Hematopoietic multipotent progenitor cell treated with erythropoietin and hydrocortisone succinate and interleukin-3 and kit ligand, for 6 days (in vitro differentiated cells): Measurements from ENCODE around the gene VPS16.
"Not testable (repeated sequence)": the region's sequence is repeated elsewhere in the genome, so short reads cannot be mapped to it uniquely, and the experiment has no call there.

Experiments
- DNase-seq: peaks from one replicate; pipeline ENCODE4 v3.0.0-alpha.2; 2015

Gene VPS16

DNA sequence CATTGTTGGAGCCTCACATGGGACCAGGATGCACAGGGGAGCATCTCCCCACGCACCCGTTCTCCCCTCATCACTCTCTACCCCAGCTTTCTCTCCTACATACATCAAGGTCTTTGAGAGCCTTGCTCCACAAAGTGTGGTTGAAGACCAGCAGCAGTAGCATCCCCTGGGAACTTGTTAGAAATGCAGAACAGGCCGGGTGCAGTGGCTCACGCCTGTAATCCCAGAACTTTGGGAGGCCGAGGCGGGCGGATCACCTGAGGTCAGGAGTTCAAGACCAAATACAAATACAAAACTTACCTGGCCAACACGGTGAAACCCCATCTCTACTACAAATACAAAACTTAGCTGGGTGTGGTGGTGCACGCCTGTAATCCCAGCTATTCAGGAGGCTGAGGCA, 32.6 kb upstream of the VPS16 start:
- not testable (repeated sequence) for DNase-seq

DNA sequence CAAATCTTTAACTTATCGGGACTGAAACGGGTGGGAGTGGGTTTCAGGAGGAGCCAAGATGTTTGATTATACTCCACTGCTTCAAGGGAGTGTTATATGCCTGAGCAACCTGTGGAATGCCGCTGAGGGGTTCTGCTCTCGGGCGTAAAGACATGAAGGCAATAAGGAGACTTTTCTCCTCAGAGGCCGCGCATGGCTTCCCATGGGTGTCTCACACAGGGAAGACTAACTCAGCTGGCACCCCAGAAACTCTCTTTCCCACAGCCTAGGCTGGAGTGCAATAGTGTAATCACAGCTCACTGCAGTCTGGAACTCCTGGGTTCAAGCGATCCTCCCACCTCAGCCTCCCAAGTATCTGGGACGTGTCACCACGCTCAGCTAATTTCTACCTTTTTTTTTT, 30.9 kb upstream of the VPS16 start:
- no peak for DNase-seq

DNA sequence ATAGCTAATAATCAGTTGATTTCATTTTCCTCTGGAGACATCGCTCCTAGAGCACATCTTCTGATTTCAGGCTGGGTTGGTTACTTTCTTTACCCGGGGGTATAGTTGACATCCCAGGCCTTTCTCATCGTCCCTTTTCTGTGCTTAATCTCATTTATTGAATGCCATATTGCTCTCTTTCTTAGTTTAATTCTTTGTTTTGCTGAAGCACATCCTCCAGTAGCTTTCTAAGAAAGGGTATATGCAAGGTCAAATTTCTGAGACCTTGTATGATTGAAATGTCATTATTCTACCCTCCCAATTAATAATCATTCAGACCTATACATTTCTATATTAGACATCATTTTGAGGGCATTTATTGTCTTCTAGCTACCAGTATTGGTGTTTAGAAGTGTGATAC, 28.4 kb upstream of the VPS16 start:
- DNase-seq: no peak

DNA sequence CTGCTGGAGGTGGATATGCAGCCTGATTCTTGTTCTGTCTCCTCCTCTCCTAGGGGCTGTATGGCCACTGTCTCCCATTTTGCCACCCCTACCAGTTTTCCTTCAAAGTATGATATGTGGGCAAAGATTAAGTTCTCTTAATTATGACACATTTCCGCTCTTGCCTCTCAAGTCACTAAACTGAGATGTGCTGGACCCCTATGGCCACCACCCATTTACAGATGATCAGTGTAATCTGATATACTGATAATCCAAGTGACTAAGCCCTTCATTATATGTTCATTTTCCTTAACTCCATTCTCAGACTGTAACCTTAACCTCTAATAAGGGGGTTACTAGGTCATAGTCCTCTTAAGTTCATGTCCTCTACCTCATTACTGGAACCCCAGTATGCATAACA, 26.5 kb upstream of the VPS16 start:
- no peak for DNase-seq

DNA sequence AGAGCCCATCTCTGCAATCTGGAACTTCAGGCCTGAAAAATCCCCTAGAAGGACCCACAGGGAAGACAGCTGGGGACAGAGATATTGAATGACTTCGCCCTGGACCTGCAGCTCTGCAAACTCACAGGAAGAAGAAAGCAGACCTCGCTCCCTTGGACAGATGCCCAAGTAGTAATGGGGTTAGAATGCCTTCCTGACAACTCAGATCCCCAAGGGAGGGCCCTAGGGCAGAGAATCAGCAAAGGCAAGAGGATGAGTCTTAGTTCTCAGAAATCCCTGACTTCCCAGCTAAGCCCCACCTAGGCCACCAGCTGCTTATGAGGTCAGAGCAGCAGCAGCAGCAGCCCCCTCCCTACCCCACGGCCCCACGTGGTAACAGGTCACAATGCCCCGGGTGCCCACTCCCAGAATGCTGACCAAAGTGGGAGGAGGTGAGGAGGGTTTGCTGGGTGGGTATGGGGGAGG, 25.9 kb upstream of the VPS16 start, which contains the start of gene C20orf141:
Gene C20orf141 (plus strand): TSS at position 401 of the 465 bp plus-strand sequence. CDS start 198 bp downstream, outside the sequence.
- peak; percentile 65 for DNase-seq

DNA sequence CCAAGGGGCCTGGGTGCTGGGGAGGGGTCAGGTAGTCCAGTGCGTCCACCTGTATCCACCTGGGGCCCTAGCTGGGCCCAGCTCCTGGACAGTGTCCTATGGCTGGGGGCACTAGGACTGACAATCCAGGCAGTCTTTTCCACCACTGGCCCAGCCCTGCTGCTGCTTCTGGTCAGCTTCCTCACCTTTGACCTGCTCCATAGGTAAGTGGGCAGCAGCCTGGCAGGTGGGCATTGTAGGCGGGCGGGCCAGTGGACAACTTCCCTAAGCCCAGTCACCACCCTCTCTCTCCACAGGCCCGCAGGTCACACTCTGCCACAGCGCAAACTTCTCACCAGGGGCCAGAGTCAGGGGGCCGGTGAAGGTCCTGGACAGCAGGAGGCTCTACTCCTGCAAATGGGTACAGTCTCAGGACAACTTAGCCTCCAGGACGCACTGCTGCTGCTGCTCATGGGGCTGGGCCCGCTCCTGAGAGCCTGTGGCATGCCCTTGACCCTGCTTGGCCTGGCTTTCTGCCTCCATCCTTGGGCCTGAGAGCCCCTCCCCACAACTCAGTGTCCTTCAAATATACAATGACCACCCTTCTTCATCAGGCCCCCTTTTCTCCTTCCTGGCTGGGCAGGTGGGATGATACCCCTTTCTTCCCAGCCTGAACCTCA, 25.2 kb upstream of the VPS16 start:
- no peak for DNase-seq

DNA sequence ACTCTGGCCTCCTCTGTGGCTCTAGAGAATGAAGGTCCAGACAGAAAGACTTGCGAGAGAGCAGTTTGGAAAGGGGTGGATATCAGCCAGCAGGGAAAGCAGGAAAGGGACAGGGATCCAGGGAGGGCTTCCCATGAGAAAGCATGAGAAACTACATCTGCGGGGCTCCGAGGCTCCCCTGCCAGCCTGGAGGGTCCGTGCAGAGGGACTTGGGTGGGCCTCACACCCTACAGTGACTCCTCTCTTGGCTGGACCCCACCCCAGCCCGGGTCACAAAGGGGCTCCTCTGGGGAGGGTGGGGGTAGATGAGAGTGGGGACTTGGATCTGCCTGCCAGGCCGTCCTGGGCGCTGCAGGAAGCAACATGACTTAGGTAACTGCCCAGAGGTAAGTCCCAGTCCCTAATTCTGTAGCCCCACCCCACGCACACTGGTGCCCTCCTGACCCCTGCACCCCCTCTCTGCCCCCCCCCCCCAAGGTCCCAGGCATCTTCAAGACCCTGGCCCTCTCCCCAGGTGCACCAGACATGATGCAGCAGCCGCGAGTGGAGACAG, 24.4 kb upstream of the VPS16 start, which contains the start of gene TMEM239:
Gene TMEM239 (plus strand): TSS at position 335 of the 553 bp plus-strand sequence. CDS start 191 bp downstream, at position 526.
- DNase-seq: no peak

DNA sequence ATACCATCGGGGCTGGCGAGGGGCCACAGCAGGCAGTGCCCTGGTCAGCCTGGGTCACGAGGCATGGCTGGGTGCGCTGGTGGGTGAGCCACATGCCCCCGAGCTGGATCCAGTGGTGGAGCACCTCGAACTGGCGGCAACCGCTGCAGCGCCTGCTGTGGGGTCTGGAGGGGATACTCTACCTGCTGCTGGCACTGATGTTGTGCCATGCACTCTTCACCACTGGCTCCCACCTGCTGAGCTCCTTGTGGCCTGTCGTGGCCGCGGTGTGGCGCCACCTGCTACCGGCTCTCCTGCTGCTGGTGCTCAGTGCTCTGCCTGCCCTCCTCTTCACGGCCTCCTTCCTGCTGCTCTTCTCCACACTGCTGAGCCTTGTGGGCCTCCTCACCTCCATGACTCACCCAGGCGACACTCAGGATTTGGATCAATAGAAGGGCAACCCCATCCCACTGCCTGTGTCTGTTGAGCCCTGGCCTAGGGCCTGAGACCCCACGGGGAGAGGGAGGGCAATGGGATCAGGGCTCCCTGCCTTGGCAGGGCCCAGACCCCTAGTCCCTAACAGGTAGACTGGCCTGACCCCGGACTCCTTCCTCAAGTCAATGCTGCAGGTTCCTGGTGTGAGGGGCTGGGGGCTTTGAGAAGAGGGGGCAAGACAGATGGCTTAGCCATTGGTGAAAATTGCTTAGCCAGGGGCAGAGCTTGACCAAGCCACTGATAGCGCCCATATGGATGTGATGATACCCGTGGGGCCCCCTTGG, 23.8 kb upstream of the VPS16 start:
- no peak for DNase-seq

DNA sequence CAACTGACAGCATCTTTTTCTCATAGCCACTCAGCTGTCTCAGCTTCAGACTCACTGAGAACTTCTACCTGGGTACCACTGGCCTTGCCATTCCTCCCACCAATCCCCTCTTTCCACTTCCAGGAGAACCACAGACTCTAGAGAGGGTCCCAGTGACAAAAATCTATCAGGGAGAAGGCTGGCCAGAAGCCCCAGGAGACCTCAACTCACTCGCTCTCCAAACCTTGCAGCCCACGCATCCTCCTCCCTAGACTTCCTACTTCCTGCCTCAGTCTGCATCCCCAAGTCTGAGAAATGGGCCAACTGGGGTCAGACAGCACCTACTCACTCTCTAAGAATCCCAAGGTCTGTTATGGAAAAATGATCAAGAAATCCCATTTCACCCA, 23.2 kb upstream of the VPS16 start:
- no peak for DNase-seq

DNA sequence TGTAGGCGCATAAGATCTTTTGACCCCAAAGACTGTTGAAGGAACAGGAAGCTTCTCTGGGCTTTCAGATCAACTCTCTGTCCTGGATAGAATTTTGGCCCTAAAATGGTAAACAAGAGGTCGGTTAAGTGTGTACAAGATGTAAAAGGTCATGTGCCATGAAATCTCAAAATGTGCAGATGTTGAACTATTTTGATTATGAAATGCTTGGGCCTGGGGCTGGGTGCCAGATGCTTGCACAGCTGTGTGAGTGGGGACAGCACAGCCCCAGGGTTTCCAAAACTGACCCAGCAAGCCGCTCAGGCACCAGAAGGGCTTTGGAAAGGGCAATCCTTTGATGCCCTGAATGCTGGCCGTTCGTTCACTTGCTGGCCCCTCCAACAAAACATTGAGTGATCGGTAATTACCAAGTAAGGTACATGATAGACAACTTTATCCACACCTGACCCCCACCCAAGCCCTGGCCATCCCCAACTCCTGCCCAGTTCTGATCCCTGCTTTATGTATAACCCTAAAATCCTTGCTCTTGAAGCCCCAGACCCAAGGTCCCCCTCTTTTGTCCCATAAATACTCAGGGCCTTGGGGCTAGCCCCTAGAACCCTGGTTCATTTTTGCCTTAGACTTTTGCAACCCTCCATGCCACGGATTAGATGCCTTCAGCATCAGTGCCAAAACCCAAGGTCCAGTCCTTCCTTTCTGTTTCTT, 22.5 kb upstream of the VPS16 start:
- DNase-seq: no peak

DNA sequence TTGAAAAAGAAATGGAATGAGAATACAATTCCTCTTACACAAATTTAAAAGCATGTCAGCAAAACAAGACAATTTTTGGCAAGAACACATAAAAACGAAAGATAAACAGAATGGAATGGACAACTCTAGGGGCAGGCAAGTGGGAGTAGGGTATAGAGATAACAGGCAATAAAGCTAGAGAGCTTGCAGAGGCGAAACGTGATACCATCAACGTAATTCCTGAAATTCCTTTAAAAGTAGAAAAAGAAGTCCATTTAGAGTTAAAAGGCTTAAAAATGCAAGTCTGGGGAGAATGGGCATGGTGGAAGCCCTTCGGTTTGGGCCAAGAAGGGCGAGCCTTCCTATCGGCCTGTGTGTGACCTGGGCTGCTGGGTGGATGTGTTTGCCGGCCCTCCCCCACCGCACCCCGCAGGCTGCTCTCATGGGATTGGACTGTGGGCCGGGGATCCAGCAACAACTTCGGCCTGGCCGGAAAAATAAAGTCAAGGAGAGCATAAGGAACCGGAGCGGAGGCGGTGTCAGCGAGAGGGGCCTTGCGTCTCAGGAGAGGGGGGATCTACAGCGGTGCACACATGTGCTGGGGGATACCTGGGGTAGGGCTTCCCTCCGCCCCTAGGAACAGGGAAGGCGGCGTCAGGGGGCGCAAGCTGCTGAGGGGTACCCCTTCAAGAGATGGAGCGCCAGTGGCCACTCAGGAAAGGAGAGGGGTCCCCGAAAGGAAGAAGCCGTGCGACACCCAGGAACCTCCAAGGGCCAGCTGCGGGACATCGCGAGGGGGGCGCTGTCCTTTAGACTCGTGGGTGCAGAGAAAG, 20.3 kb upstream of the VPS16 start:
- DNase-seq: no peak

DNA sequence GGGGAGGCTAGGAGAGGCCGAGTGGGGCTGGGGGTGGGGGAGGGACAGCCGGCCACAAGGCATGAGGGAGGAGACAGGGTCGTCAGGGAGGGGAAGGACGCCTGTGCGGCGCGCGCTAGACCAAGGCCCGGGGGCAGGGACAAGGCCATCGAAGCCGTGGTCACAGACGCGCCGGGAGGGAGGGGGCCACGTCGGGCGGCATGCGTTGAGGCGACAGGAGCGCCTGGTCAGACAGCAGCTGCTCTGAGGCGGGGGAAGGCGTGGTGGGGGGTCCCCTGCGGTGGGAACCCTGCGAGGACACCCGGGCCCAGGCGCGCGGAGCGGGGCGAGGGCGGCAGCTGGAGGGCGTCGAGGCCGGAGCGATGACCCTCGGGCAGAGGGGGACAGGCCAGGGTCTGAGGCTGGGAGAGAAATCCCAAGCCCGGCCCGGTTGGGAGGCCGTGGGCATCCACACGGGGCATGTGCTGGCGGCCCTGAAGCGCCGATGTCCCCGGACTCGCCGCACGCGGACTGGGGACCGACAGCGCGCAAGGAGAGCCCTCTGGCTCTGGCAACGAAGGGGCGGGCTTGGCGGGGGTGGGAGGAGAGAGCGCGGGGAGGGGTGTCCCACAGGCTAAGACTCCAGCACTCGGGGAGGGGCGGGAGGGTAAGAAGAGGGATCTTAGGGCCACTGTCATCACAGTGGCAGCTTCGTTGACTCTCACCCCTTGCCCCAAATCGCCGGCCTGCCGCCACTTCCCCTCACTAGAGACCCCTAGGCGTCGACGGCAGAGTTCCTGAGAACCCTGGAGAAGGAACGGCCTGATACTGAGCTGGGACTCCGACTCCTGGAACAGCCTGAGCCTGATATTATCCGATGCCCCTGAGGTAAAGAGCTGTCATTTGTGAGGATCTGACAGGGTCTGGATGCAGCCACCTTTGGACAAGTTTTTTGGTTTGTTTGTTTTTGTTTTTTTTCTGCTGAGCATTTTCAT, 19.4 kb upstream of the VPS16 start:
- DNase-seq: no peak

DNA sequence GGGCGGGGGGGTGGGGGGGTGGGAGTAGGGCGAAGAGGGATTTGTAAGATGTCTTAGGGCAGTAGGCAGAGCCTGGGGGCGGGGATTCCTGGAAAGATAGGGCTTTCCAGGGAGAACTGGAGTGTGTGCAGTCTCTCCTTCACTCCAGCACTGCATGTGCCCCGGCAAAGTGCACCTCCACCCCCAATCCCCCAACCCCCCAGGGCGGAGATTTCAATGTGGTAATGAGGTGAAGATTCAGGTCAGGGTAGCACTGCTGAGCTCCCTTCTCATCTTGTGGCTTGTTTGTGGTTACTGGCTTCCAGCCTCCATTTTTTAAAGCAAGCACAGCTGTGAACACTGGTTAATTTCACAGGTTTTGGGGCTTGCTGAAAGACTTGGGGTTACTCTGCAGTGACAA, 18.5 kb upstream of the VPS16 start:
- DNase-seq: peak; percentile 35

DNA sequence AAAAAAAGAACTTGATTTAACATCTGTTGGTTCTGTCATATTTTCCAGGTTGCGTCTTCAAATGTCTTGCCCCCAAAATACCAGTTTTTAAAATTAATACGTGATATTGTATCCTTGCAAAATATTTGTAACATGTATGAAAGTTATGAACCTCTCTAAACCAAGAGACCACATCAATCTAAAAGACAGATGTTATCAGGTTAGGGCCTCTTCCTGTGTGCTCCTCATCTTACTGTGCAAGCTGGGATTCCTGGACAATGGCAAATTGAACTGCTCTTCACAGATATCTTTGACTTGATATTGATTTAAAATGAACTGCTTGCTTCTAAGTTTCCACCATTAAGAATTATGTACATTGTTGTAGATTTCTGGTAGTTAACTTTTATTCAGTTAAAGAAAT, 14.8 kb upstream of the VPS16 start:
- DNase-seq: no peak

DNA sequence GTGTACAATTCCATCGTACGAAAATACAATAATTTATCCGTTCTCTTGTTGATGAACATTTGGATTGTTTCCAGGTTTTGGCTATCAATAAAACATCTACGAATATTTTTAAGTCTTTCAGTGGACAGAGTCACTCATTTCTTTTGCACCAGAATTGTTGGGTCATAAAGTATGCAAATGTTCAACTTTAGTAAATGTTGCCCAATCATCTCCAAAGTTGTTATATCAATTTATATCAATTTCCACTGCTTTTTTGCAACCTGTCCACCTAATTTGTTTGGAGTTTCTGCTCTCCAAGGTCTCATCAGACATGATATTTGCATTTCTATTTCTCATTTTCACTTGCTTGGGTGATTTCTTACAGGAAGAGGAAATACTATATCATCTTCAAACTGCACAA, 13.9 kb upstream of the VPS16 start:
- no peak for DNase-seq

DNA sequence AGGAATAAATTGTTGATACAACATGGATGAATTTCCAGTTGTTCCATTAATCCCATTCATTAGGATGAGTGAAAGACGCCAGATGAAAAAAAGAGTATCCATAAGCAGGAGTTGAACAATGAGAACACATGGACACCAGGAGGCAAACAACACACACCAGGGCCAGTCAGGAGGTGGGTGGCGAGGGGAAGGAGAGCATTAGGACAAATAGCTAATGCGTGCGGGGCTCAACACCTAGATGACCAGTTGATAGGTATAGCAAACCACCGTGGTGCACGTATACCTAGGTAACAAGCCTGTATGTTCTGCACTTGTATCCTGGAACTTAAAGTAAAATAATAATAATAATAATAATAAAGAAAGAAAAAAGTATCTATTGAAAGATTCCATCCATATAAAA, 11.2 kb upstream of the VPS16 start:
- no peak for DNase-seq

DNA sequence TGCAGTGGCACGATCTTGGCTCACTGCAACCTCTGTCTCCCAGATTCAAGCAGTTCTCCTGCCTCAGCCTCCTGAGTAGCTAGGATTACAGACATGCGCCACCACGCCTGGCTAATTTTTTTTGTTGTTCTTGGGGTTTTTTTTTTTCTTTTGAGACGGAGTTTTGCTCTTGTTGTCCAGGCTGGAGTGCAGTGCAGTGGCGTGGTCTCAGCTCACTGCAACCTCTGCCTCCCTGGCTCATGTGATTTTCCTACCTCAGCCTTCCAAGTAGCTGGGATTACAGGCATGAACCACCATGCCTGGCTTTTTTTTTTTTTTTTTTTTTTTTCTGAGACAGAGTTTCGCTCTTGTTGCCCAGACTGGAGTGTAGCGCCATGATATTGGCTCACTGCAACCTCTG, 9.3 kb upstream of the VPS16 start:
- not testable (repeated sequence) for DNase-seq

DNA sequence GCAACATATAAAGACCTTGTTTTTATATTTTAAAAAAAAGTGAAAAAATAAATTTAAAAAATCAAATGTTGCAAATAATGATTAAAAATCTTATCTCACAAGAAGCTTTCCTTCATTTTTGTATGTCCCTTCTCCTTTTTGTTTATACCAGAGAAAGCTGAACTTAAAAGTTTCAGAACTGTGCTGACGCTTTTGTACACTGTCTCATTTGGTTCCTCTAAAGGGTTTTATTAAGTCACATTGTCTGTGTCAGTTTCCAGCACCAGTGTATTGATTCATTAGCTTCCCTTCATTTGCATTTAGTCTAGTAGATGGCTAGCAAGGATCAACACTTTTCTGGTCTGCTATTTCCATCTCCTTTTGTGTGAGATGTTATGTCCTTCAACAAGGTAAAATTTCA, 6.8 kb upstream of the VPS16 start:
- no peak for DNase-seq

DNA sequence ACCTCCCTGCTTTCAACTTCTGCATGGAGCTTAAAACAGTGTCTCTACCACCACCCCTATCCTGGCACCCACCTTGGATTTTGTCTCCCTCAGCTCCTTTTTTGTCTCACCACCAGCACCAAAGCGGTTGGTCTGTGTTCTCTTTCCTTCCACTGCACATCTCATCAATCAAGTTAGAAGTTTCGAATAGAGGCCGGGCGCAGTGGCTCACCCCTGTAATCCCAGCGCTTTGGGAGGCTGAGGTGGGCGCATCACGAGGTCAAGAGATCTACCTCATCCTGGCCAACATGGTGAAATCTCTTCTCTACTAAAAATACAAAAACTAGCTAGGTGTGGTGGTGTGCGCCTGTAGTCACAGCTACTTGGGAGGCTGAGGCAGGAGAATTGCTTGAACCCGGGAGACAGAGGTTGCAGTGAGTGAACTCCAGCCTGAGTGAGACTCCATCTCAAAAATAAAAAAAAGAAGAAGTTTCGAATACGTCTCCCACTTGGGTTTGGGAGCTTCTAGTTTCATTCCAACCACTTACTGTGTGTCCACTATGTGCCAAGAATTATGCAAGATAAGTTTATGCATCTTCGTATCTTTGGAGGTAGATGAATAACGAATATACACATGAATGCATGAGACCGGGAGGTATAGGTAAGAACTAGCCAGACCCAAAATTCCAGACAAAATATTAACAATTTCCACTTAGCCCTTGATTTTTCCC, 6.0 kb upstream of the VPS16 start:
- DNase-seq: no peak

DNA sequence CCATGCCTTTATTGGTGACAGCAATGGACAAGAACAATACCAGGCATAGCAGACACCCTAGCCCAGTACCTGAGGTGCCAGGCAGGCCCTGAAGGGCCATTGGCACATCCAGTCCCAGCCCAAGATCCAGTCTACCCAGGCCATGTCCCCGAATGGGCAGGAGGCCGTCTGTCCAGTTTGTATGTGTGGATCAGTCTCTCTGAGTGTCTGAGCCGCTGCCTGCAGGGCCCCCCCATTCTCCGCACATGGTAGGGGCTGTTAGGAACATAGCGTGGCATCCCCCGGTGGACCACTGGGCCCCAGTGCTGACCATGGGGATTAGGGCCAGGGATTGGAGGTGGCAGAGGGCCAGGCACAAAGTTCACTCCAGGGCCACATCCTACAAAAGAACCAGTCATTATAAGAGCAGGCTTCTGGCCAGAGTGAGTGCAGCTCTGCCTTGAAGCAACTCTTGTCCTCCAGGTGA, 5.2 kb upstream of the VPS16 start:
- DNase-seq: no peak

DNA sequence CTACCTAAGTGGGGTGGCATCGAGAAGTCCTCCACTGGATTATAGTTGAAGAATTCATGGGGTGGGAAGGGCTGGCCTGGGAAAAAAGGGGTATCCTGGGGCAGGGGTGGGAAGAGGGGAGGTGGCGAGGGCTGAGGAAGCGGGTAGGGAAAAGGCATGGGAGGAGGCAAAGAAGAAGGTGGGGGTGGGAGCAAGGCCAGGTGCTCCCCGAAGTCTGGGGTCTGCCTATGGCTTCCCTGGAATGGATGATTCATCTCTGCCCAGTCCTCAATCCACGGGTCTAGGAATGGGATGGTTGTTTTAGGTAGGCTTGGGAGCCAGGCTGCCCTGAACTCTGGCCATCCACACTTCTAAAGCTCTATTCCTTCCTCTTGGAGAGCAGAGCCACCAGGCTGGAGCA, 4.5 kb upstream of the VPS16 start:
- no peak for DNase-seq
